H7 (cell line): ENCODE data around the gene NSD2. TPM values are rescaled to one million over a fixed set of nuclear protein-coding genes. Genes with fewer than 3 reads are reported as not detected.

Experiments
- DNase-seq: peaks from one replicate; pipeline ENCODE4 v3.0.0; 2012
- H3K27me3 ChIP-seq: 2 replicates; pipeline ENCODE4 v1.6.0; 2011; ENCODE audit warnings: mild to moderate bottlenecking, low read length; ENCODE audit not compliant: control insufficient read depth, insufficient read depth
- H3K36me3 ChIP-seq: replicated peaks from 2 replicates; pipeline ENCODE4 v1.5.1; 2011; ENCODE audit warnings: low read length; ENCODE audit not compliant: control insufficient read depth, insufficient read depth
- H3K4me3 ChIP-seq: 2 replicates; pipeline ENCODE4 v1.5.1; 2011; ENCODE audit warnings: low read depth, mild to moderate bottlenecking, control low read depth, low read length, moderate library complexity; ENCODE audit not compliant: insufficient read depth
- total RNA-seq: library from RNA; depleted of rRNA; stranded (reverse); fragments of >200 nt; shearing (Covaris generic); gene quantifications from 2 replicates; pipeline ENCODE4 v1.2.3, GENCODE V29; 2014

Gene NSD2
- total RNA-seq, 1 experiment from 2014 or later: 89.5 TPM

DNA sequence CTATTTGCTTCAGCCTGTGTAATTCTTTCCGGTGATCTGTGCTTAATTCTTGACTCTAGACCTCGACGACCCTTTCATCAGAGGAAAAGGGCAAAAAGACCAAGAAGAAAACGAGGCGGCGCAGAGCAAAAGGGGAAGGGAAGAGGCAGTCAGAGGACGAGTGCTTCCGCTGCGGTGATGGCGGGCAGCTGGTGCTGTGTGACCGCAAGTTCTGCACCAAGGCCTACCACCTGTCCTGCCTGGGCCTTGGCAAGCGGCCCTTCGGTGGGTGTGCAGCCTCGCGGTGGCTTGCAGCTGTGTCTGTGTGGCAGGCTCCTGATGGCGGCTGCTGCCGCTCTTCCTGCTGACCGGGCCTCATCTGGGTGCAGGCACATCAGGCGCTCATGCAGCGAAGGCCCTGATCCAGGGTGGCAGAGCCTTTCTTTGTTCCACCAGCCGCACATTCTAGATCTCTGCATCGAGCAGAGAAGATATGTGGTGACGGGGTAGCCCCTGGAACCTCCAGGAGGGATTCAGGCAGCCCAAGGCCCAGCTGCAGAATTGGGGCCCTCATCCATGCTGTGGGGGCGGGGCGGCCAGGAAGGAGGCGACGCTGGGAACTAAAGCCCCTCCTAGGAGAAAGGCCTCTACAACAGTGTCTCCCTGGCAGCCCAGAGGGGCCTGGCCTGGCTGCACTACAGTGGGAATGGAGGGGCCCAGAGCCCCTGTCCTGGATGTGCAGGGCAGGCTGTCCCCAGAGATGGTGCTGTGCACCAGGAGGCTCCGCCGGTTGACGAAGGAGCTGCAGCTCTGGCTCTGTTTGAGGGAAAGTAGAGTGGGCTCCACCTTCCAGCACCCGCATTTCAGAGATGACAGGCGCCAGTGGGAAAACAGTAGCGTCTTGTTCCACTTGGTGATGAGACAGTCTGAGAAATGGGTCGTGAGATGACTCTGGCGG is 105.5 kb downstream of the NSD2 start:
- DNase-seq: peak; percentile 41
- no peak overlapping the region for H3K4me3 ChIP-seq
- H3K27me3 ChIP-seq: no peaks in the 10 kb centered on the region
- H3K36me3 ChIP-seq: peaks cover 31% of the 10 kb centered on the region

GRCh38 chr4:1978226-1978625 is 107.0 kb downstream of the NSD2 start:
- peaks cover 26% of the 10 kb centered on the region for H3K36me3 ChIP-seq
- H3K27me3 ChIP-seq: no peaks in the 10 kb centered on the region
- no peak overlapping the region for H3K4me3 ChIP-seq
- DNase-seq: peak; percentile 28

GRCh38 chr4:1978741-1979476 is 107.7 kb downstream of the NSD2 start:
- no peaks in the 10 kb centered on the region for H3K27me3 ChIP-seq
- no peak overlapping the region for H3K4me3 ChIP-seq
- peaks cover 26% of the 10 kb centered on the region for H3K36me3 ChIP-seq
- peak; percentile 50 for DNase-seq

GRCh38 chr4:1979477-1980196 is 108.4 kb downstream of the NSD2 start:
- H3K4me3 ChIP-seq: no peak overlapping the region
- peaks cover 23% of the 10 kb centered on the region for H3K36me3 ChIP-seq
- no peaks in the 10 kb centered on the region for H3K27me3 ChIP-seq
- peak; percentile 33 for DNase-seq

DNA sequence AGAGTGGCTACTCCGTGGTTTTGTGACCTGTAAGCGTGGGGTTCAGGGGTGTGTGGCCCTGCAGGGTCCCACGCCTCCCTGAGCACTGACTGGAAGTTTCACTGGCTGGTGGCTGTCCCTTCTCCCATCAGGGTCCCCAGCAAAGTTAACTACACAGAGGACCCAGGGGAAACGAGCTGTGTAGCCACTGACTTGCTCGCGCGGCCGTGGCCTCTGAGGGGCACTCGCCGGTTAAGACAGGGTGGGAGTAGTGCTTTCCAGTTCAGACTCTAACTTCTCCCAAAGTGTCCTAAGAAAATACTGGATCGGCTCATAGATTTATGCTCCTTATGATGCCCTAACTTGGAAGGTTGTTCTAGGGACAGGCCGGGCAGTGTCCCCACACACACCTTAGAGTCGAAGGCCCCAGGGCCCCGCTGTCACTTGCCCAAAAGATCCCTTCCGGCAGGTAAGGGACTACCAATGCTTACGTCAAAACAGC is 109.4 kb downstream of the NSD2 start:
- H3K36me3 ChIP-seq: peaks cover 18% of the 10 kb centered on the region
- no peaks in the 10 kb centered on the region for H3K27me3 ChIP-seq
- H3K4me3 ChIP-seq: no peak overlapping the region
- DNase-seq: peak; percentile 33

DNA sequence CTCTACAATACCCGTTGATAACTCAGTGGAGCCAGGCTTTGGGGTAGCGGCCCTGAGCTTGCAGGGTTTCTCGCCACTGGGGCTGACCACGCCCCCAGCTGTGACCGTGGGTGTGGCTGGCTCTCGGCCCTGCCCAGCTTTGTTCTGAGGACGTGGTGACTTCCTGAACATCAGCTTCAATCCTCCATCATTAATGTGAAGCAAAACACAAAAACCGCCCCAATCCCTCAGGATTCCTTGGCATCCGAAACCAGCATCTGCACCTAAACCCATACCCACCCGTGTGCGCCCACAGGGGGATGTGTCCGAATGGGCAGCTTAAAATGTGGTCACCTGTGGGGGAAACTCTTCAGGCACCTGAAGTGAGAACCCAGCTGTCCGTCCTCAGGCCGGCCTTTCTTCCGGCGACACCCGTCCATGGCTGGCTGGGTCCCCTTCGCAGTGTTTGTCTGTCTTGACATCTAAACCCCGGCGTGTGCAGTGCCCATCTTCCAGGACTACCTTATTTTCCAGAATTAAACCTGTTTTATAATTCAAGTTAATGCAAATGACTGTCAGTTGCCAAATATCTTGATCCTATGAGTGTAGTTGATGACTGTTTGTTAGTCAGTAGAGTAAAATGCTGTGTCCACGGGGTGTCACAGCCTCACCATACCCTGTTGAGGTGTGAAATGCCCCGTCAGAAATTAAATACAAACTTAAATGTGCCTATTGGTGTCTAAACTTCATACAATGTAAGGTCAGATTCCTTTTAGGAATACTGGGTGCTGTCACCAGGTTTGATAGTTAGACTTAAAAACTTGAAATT is 110.3 kb downstream of the NSD2 start:
- peak; percentile 89 for DNase-seq
- peaks cover 12% of the 10 kb centered on the region for H3K36me3 ChIP-seq
- H3K27me3 ChIP-seq: no peaks in the 10 kb centered on the region
- no peak overlapping the region for H3K4me3 ChIP-seq

GRCh38 chr4:1982124-1983052 is 111.2 kb downstream of the NSD2 start:
- H3K36me3 ChIP-seq: peaks cover 14% of the 10 kb centered on the region
- peak; percentile 43 for DNase-seq
- H3K27me3 ChIP-seq: no peaks in the 10 kb centered on the region
- no peak overlapping the region for H3K4me3 ChIP-seq

GRCh38 chr4:1983053-1983845 is 112.1 kb downstream of the NSD2 start:
- peak; percentile 47 for DNase-seq
- Histone ChIP-seq H3K4me3 (no peak overlapping the region), H3K36me3 (peaks cover 13% of the 10 kb centered on the region), H3K27me3 (no peaks in the 10 kb centered on the region)

- H3K36me3 ChIP-seq: peaks cover 11% of the 10 kb centered on the region
- H3K4me3 ChIP-seq: no peak overlapping the region
- H3K27me3 ChIP-seq: no peaks in the 10 kb centered on the region
- peak; percentile 51 for DNase-seq
These were observed 112.7 kb downstream of the NSD2 start for GRCh38 chr4:1983846-1984405.

- Histone ChIP-seq H3K4me3 (no peak overlapping the region), H3K27me3 (no peaks in the 10 kb centered on the region), H3K36me3 (peaks cover 11% of the 10 kb centered on the region)
- peak; percentile 60 for DNase-seq
These were observed 113.4 kb downstream of the NSD2 start for GRCh38 chr4:1984406-1985191.

- H3K36me3 ChIP-seq: peaks cover 7% of the 10 kb centered on the region
- H3K4me3 ChIP-seq: no peak overlapping the region
- DNase-seq: peak; percentile 45
- no peaks in the 10 kb centered on the region for H3K27me3 ChIP-seq
These were observed 114.1 kb downstream of the NSD2 start for GRCh38 chr4:1985294-1985693.
